ENCODE measurements around the gene STK38. TPM values are rescaled to one million over a fixed set of nuclear protein-coding genes. Genes with fewer than 3 reads are reported as not detected.

STK38 gene
- total RNA-seq, 4 donors from 2014 or later = 32.0 to 44.3 (median 40.3) TPM

GRCh38 chr6:36492621-36493020 lies 54.7 kb downstream of the STK38 start:
- Histone ChIP-seq H3K27me3 (no peaks in the 10 kb centered on the region), H3K4me1 (peaks cover 5 to 10% (median 8%) of the 10 kb centered on the region in 4 donors), H3K36me3 (peaks cover 14 to 54% (median 41%) of the 10 kb centered on the region in 4 donors), H3K4me3 (no peak overlapping the region), H3K9me3 (no peaks in the 10 kb centered on the region), H3K27ac (replicated peaks in 1 of 4) (no peak overlapping the region)
- TF ChIP-seq EP300 (IDR thresholded peaks at IDR 0.05) (no peak), POLR2A (IDR thresholded peaks at IDR 0.05; ENCODE audit: low read depth) (no peak), POLR2AphosphoS5 (IDR thresholded peaks at IDR 0.05) (no peak)
- TF ChIP-seq, protein P1, sequence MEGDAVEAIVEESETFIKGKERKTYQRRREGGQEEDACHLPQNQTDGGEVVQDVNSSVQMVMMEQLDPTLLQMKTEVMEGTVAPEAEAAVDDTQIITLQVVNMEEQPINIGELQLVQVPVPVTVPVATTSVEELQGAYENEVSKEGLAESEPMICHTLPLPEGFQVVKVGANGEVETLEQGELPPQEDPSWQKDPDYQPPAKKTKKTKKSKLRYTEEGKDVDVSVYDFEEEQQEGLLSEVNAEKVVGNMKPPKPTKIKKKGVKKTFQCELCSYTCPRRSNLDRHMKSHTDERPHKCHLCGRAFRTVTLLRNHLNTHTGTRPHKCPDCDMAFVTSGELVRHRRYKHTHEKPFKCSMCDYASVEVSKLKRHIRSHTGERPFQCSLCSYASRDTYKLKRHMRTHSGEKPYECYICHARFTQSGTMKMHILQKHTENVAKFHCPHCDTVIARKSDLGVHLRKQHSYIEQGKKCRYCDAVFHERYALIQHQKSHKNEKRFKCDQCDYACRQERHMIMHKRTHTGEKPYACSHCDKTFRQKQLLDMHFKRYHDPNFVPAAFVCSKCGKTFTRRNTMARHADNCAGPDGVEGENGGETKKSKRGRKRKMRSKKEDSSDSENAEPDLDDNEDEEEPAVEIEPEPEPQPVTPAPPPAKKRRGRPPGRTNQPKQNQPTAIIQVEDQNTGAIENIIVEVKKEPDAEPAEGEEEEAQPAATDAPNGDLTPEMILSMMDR (IDR thresholded peaks at IDR 0.05) = no peak
- DNase-seq (ENCODE audit: extremely low spot score) = no peak
- WGBS = 75% methylated on average over 1 of the region's 1 CpG
- intact Hi-C loops (cut with DNase I) = no loop called here

- Histone ChIP-seq H3K36me3 (peaks cover 14 to 53% (median 41%) of the 10 kb centered on the region in 4 donors), H3K27me3 (no peaks in the 10 kb centered on the region), H3K9me3 (no peaks in the 10 kb centered on the region), H3K4me1 (peaks cover 5 to 13% (median 12%) of the 10 kb centered on the region in 4 donors), H3K4me3 (no peak overlapping the region), H3K27ac (replicated peaks in 1 of 4) (no peak overlapping the region)
- TF ChIP-seq POLR2A (IDR thresholded peaks at IDR 0.05; ENCODE audit: low read depth) = no peak
- TF ChIP-seq EP300 (IDR thresholded peaks at IDR 0.05) = no peak
- TF ChIP-seq, protein P1 (IDR thresholded peaks at IDR 0.05) = no peak
- TF ChIP-seq POLR2AphosphoS5 (IDR thresholded peaks at IDR 0.05) = no peak
- DNase-seq (ENCODE audit: extremely low spot score) = no peak
- intact Hi-C loops (cut with DNase I) = no loop called here
- WGBS = 77% methylated on average over 4 of the region's 4 CpGs
These were observed 55.2 kb downstream of the STK38 start for GRCh38 chr6:36492092-36492491.

DNA sequence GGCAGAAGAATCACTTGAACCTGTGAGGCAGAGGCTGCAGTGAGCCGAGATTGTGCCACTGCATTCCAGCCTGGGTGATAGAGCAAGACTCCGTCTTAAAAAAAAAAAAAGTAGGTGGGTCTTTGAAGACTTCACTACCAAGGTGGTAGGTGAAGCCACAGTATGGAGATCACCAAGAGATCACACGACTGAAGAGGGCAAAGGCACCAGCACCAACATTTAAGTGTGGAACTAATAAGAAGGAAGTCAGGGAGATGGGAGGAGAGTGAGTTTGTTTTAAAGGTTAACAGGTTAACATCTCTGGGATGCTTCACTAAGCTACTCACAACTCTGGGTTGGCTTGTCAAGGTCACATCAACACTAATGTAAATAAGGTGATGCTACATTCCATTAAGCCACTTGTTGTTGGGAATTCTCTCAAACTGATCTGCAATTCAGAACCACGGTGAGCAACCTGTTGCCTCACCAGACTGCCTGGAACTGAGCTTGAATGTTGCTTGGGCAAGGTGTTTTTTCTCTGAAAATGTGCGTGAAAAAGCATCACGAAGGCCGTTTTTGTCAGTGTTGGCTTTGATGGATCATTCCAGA lies 55.8 kb downstream of the STK38 start:
- WGBS = 93% methylated on average over 7 of the region's 7 CpGs
- peaks cover 14 to 53% (median 41%) of the 10 kb centered on the region in 4 donors for H3K36me3 ChIP-seq
- H3K27me3 ChIP-seq = no peaks in the 10 kb centered on the region

DNA sequence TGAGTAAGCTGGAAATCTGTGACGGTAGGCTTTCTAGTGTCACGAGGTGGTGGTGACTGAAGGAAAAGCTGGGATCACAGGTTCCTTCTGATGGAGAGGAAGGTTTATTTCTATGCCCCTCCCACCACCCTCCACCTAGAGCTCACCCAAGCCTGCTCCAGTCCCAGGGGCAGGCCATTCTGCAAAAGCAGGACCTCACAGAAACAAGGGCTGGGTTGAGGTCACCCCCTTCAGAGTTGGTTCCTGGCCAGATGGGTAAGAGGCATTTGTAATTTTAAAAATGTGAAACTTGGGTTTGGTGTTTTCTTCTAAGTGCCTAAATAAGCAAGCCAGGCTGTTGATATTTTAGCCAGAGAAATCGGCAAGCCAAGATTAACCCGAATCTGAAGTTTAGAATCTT lies 57.9 kb downstream of the STK38 start:
- H3K27ac ChIP-seq (replicated peaks in 1 of 4) = no peak overlapping the region
- 80% methylated on average over 4 of the region's 4 CpGs for WGBS
- no peak for DNase-seq (ENCODE audit: extremely low spot score)

More for the DNA sequence above, 55.8 kb downstream of the STK38 start:
- Histone ChIP-seq H3K27ac (replicated peaks in 1 of 4) (no peak overlapping the region), H3K4me1 (peaks cover 5 to 13% (median 12%) of the 10 kb centered on the region in 4 donors), H3K9me3 (no peaks in the 10 kb centered on the region), H3K4me3 (no peak overlapping the region)
- no peak for DNase-seq (ENCODE audit: extremely low spot score)
- intact Hi-C loops (cut with DNase I) = no loop called here
- TF ChIP-seq, protein P1 (IDR thresholded peaks at IDR 0.05) = no peak
- no peak for TF ChIP-seq POLR2A (IDR thresholded peaks at IDR 0.05; ENCODE audit: low read depth)
- no peak for TF ChIP-seq EP300 (IDR thresholded peaks at IDR 0.05)
- no peak for TF ChIP-seq POLR2AphosphoS5 (IDR thresholded peaks at IDR 0.05)

More for the DNA sequence above, 57.9 kb downstream of the STK38 start:
- no peak overlapping the region for H3K4me3 ChIP-seq
- H3K27me3 ChIP-seq = no peaks in the 10 kb centered on the region
- H3K4me1 ChIP-seq = peaks cover 5 to 13% (median 12%) of the 10 kb centered on the region in 4 donors
- TF ChIP-seq POLR2AphosphoS5 (IDR thresholded peaks at IDR 0.05) = no peak
- no peak for TF ChIP-seq EP300 (IDR thresholded peaks at IDR 0.05)
- TF ChIP-seq POLR2A (IDR thresholded peaks at IDR 0.05; ENCODE audit: low read depth) = no peak
- TF ChIP-seq, protein P1 (IDR thresholded peaks at IDR 0.05) = no peak
- no peaks in the 10 kb centered on the region for H3K9me3 ChIP-seq
- peaks cover 0 to 53% (median 41%) of the 10 kb centered on the region in 4 donors for H3K36me3 ChIP-seq
- intact Hi-C loops (cut with DNase I) = no loop called here

Measured in esophagus muscularis mucosa (tissue), 4 donors.